GM12878 (cell line): Measurements from ENCODE around the gene KLHDC8A. TPM values are rescaled to one million over a fixed set of nuclear protein-coding genes. Genes with fewer than 3 reads are reported as not detected.

ENCODE experiments used
- ATAC-seq: fragments of 200-7000 bp; cut with Tn5 transposase; 3 replicates; pipeline ENCODE4 v1.9.1; 2020; ENCODE audit warnings: mild to moderate bottlenecking, moderate library complexity
- BruUV-seq: library from RNA; stranded (reverse); fragments of 400-500 nt; replicated peaks from 2 replicates; lab custom pipeline; 2021; lab: Mats Ljungman, UMichigan
- CTCF ChIA-PET: fragments of 300-600 bp; sonication (Branson Sonifier 250); formaldehyde crosslinking; extraction: SDS; loops from one replicate; lab custom pipeline; 2021; ENCODE audit warnings: inconsistent platforms; lab: Yijun Ruan, JAX
- POLR2A ChIA-PET: fragments of 350-600 bp; formaldehyde crosslinking; extraction: SDS; loops from one replicate; lab custom pipeline; 2021; ENCODE audit warnings: inconsistent platforms; lab: Charles Lee
- RAD21 ChIA-PET: fragments of 300-600 bp; sonication (Branson Sonifier 250); formaldehyde crosslinking; loops from one replicate; lab custom pipeline; 2023; ENCODE audit warnings: antibody characterized with exemption; ENCODE audit not compliant: unreplicated experiment; lab: Charles Lee
- SMC1A ChIA-PET: fragments of 300-600 bp; sonication (Branson Sonifier 250); formaldehyde crosslinking; loops from one replicate; lab custom pipeline; 2023; ENCODE audit not compliant: unreplicated experiment, uncharacterized antibody; lab: Charles Lee
- DNase-seq: peaks from one replicate; pipeline ENCODE4 v3.0.0-alpha.2; 2011; ENCODE audit warnings: low read depth, low spot score
- FAIRE-seq: peaks from 3 replicates; lab custom pipeline; 2011; peaks lifted over from hg19 to GRCh38; lab: Jason Lieb, UNC
- H2AFZ ChIP-seq: 2 replicates; pipeline ENCODE4 v1.6.0; 2011; ENCODE audit warnings: low read depth, low read length, control low read depth; ENCODE audit not compliant: control insufficient read depth
- H3K27ac ChIP-seq: 2 replicates; pipeline ENCODE4 v1.5.1; 2011; ENCODE audit warnings: control low read depth; ENCODE audit not compliant: control insufficient read depth, insufficient read depth
- H3K27me3 ChIP-seq, 2 experiments: replicated peaks in 1 of 2; 2 replicates each; pipeline versions ENCODE4 v1.6.0 to v1.6.1; 2011; ENCODE audit warnings: low read length in 1 of 2; ENCODE audit not compliant: control insufficient read depth in 2 of 2, insufficient read depth in 2 of 2
- H3K36me3 ChIP-seq, 2 experiments: 2 replicates each; pipeline ENCODE4 v1.5.1; 2011; ENCODE audit warnings: low read length in 1 of 2; ENCODE audit not compliant: control insufficient read depth in 2 of 2, insufficient read depth in 2 of 2
- H3K4me1 ChIP-seq: 2 replicates; pipeline ENCODE4 v1.6.1; 2011; ENCODE audit warnings: mild to moderate bottlenecking, low read length, moderate library complexity, mixed read lengths; ENCODE audit not compliant: control insufficient read depth, insufficient read depth
- H3K4me2 ChIP-seq: 2 replicates; pipeline ENCODE4 v1.6.0; 2011; ENCODE audit warnings: control low read depth; ENCODE audit not compliant: control insufficient read depth, insufficient read depth
- H3K4me3 ChIP-seq: fragments of 200-600 bp; sonication (generic); 2 replicates; pipeline ENCODE4 v1.5.1; 2016
- H3K79me2 ChIP-seq: 2 replicates; pipeline ENCODE4 v1.6.0; 2011; ENCODE audit warnings: low read length; ENCODE audit not compliant: control insufficient read depth, insufficient read depth
- H3K9ac ChIP-seq: 2 replicates; pipeline ENCODE4 v1.8.0; 2011; ENCODE audit warnings: low read length, control low read depth, mixed read lengths; ENCODE audit not compliant: control insufficient read depth, insufficient read depth
- H3K9me3 ChIP-seq: replicated peaks from 3 replicates; pipeline ENCODE4 v1.5.1; 2011; ENCODE audit warnings: mild to moderate bottlenecking, low read length; ENCODE audit not compliant: control insufficient read depth, insufficient read depth
- H4K20me1 ChIP-seq: 2 replicates; pipeline ENCODE4 v1.6.0; 2011; ENCODE audit not compliant: control insufficient read depth, insufficient read depth
- ATF7 ChIP-seq: fragments of 450-650 bp; IDR thresholded peaks from 2 replicates; pipeline ENCODE4 v1.6.1; 2016; ENCODE audit warnings: low read depth, mild to moderate bottlenecking
- BCL3 ChIP-seq: IDR thresholded peaks from 2 replicates; pipeline ENCODE4 v1.6.1; 2011; ENCODE audit warnings: borderline replicate concordance, low read depth, mild to moderate bottlenecking, moderate library complexity, low read length; ENCODE audit not compliant: insufficient read depth, poor library complexity, severe bottlenecking
- BMI1 ChIP-seq: fragments of 450-650 bp; IDR thresholded peaks from 2 replicates; pipeline ENCODE4 v1.6.1; 2016; ENCODE audit warnings: mild to moderate bottlenecking, moderate library complexity, borderline replicate concordance
- CHD1 ChIP-seq: IDR thresholded peaks from 2 replicates; pipeline ENCODE4 v1.6.1; 2012; ENCODE audit warnings: low read depth, low read length, improper control_type of control experiment
- CHD4 ChIP-seq: fragments of 200-600 bp; sonication (generic); IDR thresholded peaks from 2 replicates; pipeline ENCODE4 v1.6.1; 2016; ENCODE audit warnings: mild to moderate bottlenecking
- E2F8 ChIP-seq: fragments of 450-650 bp; IDR thresholded peaks from 2 replicates; pipeline ENCODE4 v1.6.1; 2018; ENCODE audit warnings: mild to moderate bottlenecking, low read depth, moderate library complexity; ENCODE audit not compliant: partially characterized antibody
- EED ChIP-seq: sonication (generic); IDR thresholded peaks from 2 replicates; pipeline ENCODE4 v1.6.1; 2016; ENCODE audit warnings: antibody characterized with exemption, low read depth
- FOXK2 ChIP-seq: fragments of 450-650 bp; IDR thresholded peaks from 2 replicates; pipeline ENCODE4 v1.6.1; 2017; ENCODE audit warnings: mild to moderate bottlenecking, moderate library complexity
- IKZF2 ChIP-seq, 2 experiments: fragments of 450-650 bp; IDR thresholded peaks; 2 replicates each; pipeline ENCODE4 v1.6.1; 2017; ENCODE audit warnings: mild to moderate bottlenecking in 2 of 2, moderate library complexity in 2 of 2
- MXI1 ChIP-seq: fragments of 150-350 bp; IDR thresholded peaks from 2 replicates; pipeline ENCODE4 v1.6.1; 2011; ENCODE audit warnings: low read depth, mild to moderate bottlenecking, inconsistent platforms, low read length, improper control_type of control experiment
- RB1 ChIP-seq: fragments of 450-650 bp; formaldehyde crosslinking; IDR thresholded peaks from 2 replicates; pipeline ENCODE4 v1.6.1; 2017; ENCODE audit warnings: mild to moderate bottlenecking, borderline replicate concordance
- RFX5 ChIP-seq: IDR thresholded peaks from 2 replicates; pipeline ENCODE4 v1.6.1; 2011; ENCODE audit warnings: low read depth, low read length, improper control_type of control experiment
- SUZ12 ChIP-seq: fragments of 200-600 bp; sonication (generic); IDR thresholded peaks from one replicate; pipeline ENCODE4 v1.6.1; 2018; ENCODE audit warnings: antibody characterized with exemption, mild to moderate bottlenecking; ENCODE audit not compliant: unreplicated experiment
- USF2 ChIP-seq: IDR thresholded peaks from 2 replicates; pipeline ENCODE4 v1.6.1; 2011; ENCODE audit warnings: low read depth, low read length, improper control_type of control experiment, borderline replicate concordance
- ZBTB33 ChIP-seq: fragments of 450-650 bp; IDR thresholded peaks from 2 replicates; pipeline ENCODE4 v1.6.1; 2017; ENCODE audit warnings: mild to moderate bottlenecking
- WGBS: methylation state at CpG from one replicate; pipeline ENCODE4 v1.1.6; 2016; ENCODE audit warnings: low lambda C conversion rate; ENCODE audit not compliant: insufficient replicate concordance, insufficient coverage; ENCODE audit errors: missing lambda C conversion rate; 5-methylcytosine and 5-hydroxymethylcytosine counted together
- in situ Hi-C: fragments of 300-500 bp; cut with MboI; formaldehyde crosslinking; loops from 9 replicates; pipeline ENCODE4 v1.14.3; 2018; ENCODE audit warnings: mixed read lengths
- intact Hi-C: fragments of 100-400 bp; cut with micrococcal nuclease; formaldehyde crosslinking; loops from one replicate; pipeline ENCODE4 v1.14.2; 2022; ENCODE audit not compliant: unreplicated experiment
- polyA plus RNA-seq, 11 experiments: library from polyadenylated mRNA; depleted of rRNA in 4 of 11; unstranded in 6 of 11; stranded (reverse) in 5 of 11; fragments of >200 nt; fragmentation: Nextera tagmentation in 4 of 11; fragmentation: Illumina TruSeq in 1 of 11; extraction: Ambion mirVana in 4 of 11; extraction: Trizol in 1 of 11; gene quantifications; 1 replicate in 1 of 11; 2 replicates in 10 of 11; pipeline versions ENCODE4 v1.2.1 to v1.2.3, GENCODE V29; 2011 to 2016; ENCODE audit warnings: inconsistent platforms in 2 of 11, missing spikeins in 2 of 11, low read depth in 1 of 11
- total RNA-seq, 4 experiments: library from RNA; depleted of rRNA in 3 of 4; stranded (reverse); fragments of >200 nt in 3 of 4; fragmentation: Illumina TruSeq in 1 of 4; extraction: Trizol in 1 of 4; gene quantifications; 2 replicates each; pipeline versions ENCODE4 v1.2.1 to v1.2.3, GENCODE V29; 2013 to 2021

KLHDC8A gene
- total and polyA plus RNA-seq, 10 of the 15 experiments (the other 5 are each of a cell fraction or from before 2014, with no cell fraction given) = not detected

GRCh38 chr1:205373022-205373797 is 16.5 kb upstream of the KLHDC8A start:
- intact Hi-C loops (no loop called here), in situ Hi-C loops (no loop called here)
- Histone ChIP-seq H3K9ac (no peak overlapping the region), H3K4me3 (no peak overlapping the region), H3K27ac (no peak overlapping the region), H4K20me1 (no peaks in the 10 kb centered on the region), H3K36me3 (no peaks in the 10 kb centered on the region), H3K4me1 (no peaks in the 10 kb centered on the region), H2AFZ (no peak overlapping the region), H3K9me3 (no peaks in the 10 kb centered on the region), H3K27me3 (peaks cover 4 to 5% of the 10 kb centered on the region in 2 experiments; a peak in 2 of 4 replicates), H3K4me2 (no peak overlapping the region), H3K79me2 (no peaks in the 10 kb centered on the region)
- WGBS = 22% methylated on average over 9 of the region's 9 CpGs
- FAIRE-seq (no peak), ATAC-seq (no peak), DNase-seq (no peak)
- ChIA-PET SMC1A (interaction anchor here (1.5 kb wide), 1 partner anchor 20 kb away, joined by 4 read pairs; no protein-coding TSS in a partner anchor), POLR2A (interaction anchor here (0.6 kb wide), 2 partner anchors 42 to 514 kb away, joined by 3 read pairs; no protein-coding TSS in a partner anchor), RAD21 (interaction anchor here (0.7 to 1.4 kb wide), 2 partner anchors 36 to 235 kb away, joined by 3 read pairs; no protein-coding TSS in a partner anchor), CTCF (interaction anchor here (0.6 to 2.7 kb wide), 6 partner anchors 14 to 251 kb away, joined by 3 to 8 read pairs (median 3); no protein-coding TSS in a partner anchor)
- BruUV-seq = no TSS peak
- TF ChIP-seq RFX5 (no peak), USF2 (no peak), RB1 (no peak), CHD1 (no peak), IKZF2 (IDR thresholded peaks at IDR 0.05) (no peak), EED (no peak), CHD4 (no peak), E2F8 (no peak), BCL3 (no peak), BMI1 (no peak), FOXK2 (no peak), ATF7 (no peak), ZBTB33 (no peak), SUZ12 (no peak), MXI1 (no peak)
